D341Med (cell line): Measurements from ENCODE around the gene WFIKKN1.

Experiments used
- DNase-seq: peaks from one replicate; pipeline ENCODE4 v3.0.0; 2012; ENCODE audit warnings: low spot score

WFIKKN1 gene

GRCh38 chr16:637081-638018 lies 6.6 kb downstream of the WFIKKN1 start:
- DNase-seq, result peak; percentile 97

GRCh38 chr16:638034-638543 lies 7.3 kb downstream of the WFIKKN1 start:
- DNase-seq, result no peak

DNA sequence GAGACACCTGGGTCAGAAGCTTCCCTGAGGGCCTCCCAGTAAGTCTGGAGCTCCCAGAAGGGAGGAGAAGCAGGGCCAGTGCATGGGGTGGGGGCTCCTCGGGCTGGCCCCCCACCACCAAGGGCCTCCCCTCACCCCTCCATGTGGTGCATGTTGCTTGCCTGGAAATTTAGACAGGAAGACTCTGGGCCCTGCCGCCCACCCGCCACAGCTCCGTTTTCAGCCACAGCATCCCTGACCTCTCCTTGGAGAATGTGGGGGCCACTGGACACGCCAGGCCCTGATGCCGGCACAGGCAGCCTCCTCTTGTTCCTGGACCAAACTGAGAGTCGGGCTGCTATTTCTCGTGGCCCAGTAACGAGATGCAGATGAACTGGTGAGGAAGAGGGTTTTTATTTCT lies 8.1 kb downstream of the WFIKKN1 start:
- DNase-seq, result no peak

- DNase-seq, result no peak
These were observed 9.8 kb downstream of the WFIKKN1 start for GRCh38 chr16:640614-641013.

- DNase-seq, result peak; percentile 90
These were observed 10.8 kb downstream of the WFIKKN1 start, which contains the start of gene MCRIP2 for GRCh38 chr16:641326-642188. Gene MCRIP2, plus strand, starts transcription at chr16:641828. Its CDS starts 164 bp downstream, at chr16:641992.

- peak; percentile 62 for DNase-seq
These were observed 11.6 kb downstream of the WFIKKN1 start for GRCh38 chr16:642189-643049.

DNA sequence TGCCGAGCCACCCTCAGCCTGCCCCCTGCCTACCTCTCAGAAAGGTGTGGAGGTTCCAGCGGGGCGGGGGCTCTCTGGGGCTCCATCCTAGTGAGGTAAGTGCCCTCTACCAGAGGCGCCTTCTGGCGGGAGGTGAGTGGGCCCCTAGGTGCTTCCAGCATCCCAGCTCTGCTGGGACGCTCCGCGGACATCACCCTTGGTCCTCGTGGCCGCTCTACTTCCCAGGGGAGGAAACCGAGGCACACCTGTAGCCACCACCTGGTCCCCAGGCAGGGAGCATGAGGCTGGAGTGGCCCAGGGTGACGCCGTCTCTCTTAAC lies 12.2 kb downstream of the WFIKKN1 start:
- DNase-seq, result no peak

GRCh38 chr16:644556-644955 lies 13.8 kb downstream of the WFIKKN1 start:
- DNase-seq, result no peak

- no peak for DNase-seq
These were observed 15.3 kb downstream of the WFIKKN1 start for GRCh38 chr16:645852-646678.

DNA sequence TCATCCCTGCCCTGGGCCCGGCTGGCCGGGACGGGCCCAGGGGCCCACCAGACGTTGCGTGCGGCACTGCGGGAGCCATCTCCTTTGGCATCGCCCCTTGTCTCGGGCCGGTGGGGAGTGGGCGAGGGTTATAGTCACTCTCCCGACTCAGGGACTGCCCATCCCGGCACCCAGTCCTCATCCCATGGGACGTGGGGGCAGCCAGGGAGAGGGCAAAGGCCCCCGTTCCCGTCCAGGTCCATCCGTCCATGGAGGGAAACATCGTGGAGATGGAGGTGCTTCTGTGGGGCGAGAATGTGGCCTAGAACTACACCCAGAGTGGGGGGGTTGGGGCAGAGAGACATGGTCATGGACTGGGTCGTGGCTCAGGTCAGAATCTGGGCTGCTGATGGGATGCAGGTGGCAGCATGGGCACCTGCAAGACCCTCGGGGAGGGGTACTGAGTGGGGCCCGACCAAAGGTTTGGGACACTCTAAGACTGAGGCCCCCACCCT lies 15.9 kb downstream of the WFIKKN1 start:
- no peak for DNase-seq

DNA sequence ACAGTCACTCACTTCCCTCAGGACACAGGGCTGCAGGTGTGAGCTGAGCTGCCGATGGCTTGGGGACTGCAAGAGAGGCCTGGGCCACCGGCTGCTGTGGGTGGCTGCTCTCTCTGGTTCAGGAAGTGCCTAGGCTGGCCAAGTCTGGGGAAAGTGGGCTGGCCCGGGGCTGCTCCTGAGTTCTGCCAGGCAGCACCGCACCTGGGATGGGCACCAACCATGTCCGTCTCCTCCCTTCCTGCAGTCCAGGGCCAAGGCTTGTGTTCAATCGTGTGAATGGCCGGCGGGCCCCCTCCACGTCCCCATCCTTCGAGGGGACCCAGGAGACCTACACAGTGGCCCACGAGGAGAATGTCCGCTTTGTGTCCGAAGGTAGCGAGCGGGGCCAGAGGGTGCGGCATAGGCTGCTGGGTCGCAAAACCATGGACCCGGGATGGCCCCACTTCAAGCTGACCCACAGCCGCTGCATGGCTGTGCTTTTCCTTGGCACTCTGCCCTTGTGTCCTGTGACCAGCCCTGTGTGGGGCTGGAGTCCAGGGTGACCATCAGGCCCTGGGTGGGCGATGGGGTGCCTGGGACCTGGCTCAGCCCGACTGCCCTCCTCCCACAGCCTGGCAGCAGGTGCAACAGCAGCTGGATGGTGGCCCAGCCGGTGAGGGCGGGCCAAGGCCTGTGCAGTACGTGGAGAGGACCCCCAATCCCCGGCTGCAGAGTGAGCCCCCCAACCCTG lies 16.6 kb downstream of the WFIKKN1 start:
- no peak for DNase-seq

DNA sequence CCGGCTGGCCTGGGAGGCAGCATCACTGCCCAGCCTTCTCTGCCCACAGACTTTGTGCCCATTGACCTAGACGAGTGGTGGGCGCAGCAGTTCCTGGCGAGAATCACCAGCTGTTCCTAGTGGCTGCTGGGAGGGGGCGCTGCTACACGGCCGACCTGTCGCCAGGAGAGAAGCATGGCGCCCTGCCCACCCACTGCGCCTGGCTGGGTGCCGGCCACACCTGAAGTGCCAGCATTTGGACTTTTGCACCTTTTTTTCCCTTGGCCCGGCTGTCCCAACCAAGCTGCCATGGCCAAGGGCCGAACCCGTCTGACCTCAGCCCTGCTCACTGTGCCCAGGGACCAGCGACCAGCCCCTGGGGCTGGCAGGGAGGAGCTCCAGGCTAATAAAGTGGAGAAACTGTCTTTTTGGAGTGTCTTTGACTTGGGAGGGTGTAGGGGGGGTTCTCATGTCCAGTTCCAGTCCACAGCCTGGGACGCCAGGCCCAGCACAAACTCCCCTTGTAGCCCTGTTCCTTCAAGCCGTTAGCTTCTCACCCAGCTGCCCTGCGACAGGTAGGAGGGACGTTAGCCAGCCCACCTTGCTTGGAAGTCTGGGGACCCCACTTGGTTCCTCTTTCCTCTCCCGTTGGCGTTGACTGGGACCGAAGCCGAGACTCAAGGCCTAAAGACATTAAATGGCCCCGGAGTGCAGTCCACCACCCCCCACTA lies 17.4 kb downstream of the WFIKKN1 start:
- DNase-seq, result peak; percentile 79

GRCh38 chr16:648781-649589 lies 18.2 kb downstream of the WFIKKN1 start, which contains the start of gene WDR90:
Gene WDR90, plus strand, starts transcription at chr16:649365. Its CDS starts 52 bp downstream, at chr16:649417.
- DNase-seq, result peak; percentile 96

- no peak for DNase-seq
These were observed 18.8 kb downstream of the WFIKKN1 start for GRCh38 chr16:649631-650030.

GRCh38 chr16:651844-652243 lies 21.1 kb downstream of the WFIKKN1 start:
- DNase-seq, result no peak

- DNase-seq, result no peak
These were observed 21.9 kb downstream of the WFIKKN1 start for GRCh38 chr16:652454-653305.

GRCh38 chr16:654034-654433 lies 23.2 kb downstream of the WFIKKN1 start:
- no peak for DNase-seq
